Nephron progenitor cell (in vitro differentiated cells): ENCODE results near the gene FNDC3B.
"Not testable (repeated sequence)": the region's sequence is repeated elsewhere in the genome, so short reads cannot be mapped to it uniquely, and the experiment has no call there.

Experiments used
- DNase-seq: peaks from one replicate; pipeline ENCODE4 v3.0.0; 2021
- H3K27ac Mint-ChIP-seq: 2 replicates; pipeline ENCODE4 v1.8.0; 2021; ENCODE audit warnings: mild to moderate bottlenecking, moderate library complexity, mixed read lengths
- H3K27me3 Mint-ChIP-seq: 2 replicates; pipeline ENCODE4 v1.8.0; 2021; ENCODE audit warnings: mild to moderate bottlenecking, low read depth, mixed read lengths; ENCODE audit not compliant: poor library complexity
- H3K36me3 Mint-ChIP-seq: 2 replicates; pipeline ENCODE4 v1.8.0; 2021; ENCODE audit warnings: low read depth, mixed read lengths
- H3K4me1 Mint-ChIP-seq: 2 replicates; pipeline ENCODE4 v1.8.0; 2021; ENCODE audit warnings: mixed read lengths
- H3K4me3 Mint-ChIP-seq: 2 replicates; pipeline ENCODE4 v1.8.0; 2021; ENCODE audit warnings: mild to moderate bottlenecking, moderate library complexity, mixed read lengths
- H3K9me3 Mint-ChIP-seq: 2 replicates; pipeline ENCODE4 v1.8.0; 2021; ENCODE audit warnings: mild to moderate bottlenecking, moderate library complexity, mixed read lengths
- TF ChIP-seq, protein P1 (sequence below): fragments of 200-600 bp; sonication (generic); IDR thresholded peaks from 2 replicates; pipeline ENCODE4 v1.5.0; 2021; ENCODE audit warnings: antibody characterized with exemption

Gene FNDC3B

DNA sequence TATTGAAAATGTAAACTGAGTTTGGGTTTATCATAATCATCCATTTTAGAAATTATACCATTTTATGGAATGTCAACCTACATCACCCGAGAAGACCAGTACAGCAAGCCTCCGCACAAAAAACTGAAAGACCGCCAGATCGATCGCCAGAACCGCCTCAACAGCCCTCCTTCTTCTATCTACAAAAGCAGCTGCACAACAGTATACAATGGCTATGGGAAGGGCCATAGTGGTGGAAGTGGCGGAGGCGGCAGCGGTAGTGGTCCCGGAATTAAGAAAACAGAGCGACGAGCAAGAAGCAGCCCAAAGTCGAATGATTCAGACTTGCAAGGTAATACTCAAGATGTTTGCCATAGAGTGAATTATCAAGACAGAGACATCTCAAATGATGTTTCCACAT, 211.8 kb downstream of the FNDC3B start:
- DNase-seq, result no peak
- no peaks in the 10 kb centered on the region for H3K9me3 Mint-ChIP-seq
- no peak overlapping the region for H3K4me3 Mint-ChIP-seq
- H3K27me3 Mint-ChIP-seq, result no peaks in the 10 kb centered on the region
- TF ChIP-seq, protein P1, sequence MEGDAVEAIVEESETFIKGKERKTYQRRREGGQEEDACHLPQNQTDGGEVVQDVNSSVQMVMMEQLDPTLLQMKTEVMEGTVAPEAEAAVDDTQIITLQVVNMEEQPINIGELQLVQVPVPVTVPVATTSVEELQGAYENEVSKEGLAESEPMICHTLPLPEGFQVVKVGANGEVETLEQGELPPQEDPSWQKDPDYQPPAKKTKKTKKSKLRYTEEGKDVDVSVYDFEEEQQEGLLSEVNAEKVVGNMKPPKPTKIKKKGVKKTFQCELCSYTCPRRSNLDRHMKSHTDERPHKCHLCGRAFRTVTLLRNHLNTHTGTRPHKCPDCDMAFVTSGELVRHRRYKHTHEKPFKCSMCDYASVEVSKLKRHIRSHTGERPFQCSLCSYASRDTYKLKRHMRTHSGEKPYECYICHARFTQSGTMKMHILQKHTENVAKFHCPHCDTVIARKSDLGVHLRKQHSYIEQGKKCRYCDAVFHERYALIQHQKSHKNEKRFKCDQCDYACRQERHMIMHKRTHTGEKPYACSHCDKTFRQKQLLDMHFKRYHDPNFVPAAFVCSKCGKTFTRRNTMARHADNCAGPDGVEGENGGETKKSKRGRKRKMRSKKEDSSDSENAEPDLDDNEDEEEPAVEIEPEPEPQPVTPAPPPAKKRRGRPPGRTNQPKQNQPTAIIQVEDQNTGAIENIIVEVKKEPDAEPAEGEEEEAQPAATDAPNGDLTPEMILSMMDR, result no peak
- peaks cover 20% of the 10 kb centered on the region for H3K4me1 Mint-ChIP-seq
- no peak overlapping the region for H3K27ac Mint-ChIP-seq
- peaks cover 66% of the 10 kb centered on the region for H3K36me3 Mint-ChIP-seq

- peaks cover 64% of the 10 kb centered on the region for H3K36me3 Mint-ChIP-seq
- H3K4me1 Mint-ChIP-seq, result peaks cover 16% of the 10 kb centered on the region
- H3K4me3 Mint-ChIP-seq, result no peak overlapping the region
- peaks cover 4% of the 10 kb centered on the region for H3K27me3 Mint-ChIP-seq
- no peaks in the 10 kb centered on the region for H3K9me3 Mint-ChIP-seq
- TF ChIP-seq, protein P1, result no peak
- DNase-seq, result no peak
- peak overlapping the region; percentile 49 for H3K27ac Mint-ChIP-seq
These were observed 213.8 kb downstream of the FNDC3B start for GRCh38 chr3:172253200-172253599.

GRCh38 chr3:172254542-172254941, 215.2 kb downstream of the FNDC3B start:
- H3K4me1 Mint-ChIP-seq, result peaks cover 14% of the 10 kb centered on the region
- TF ChIP-seq, protein P1, result no peak
- H3K27ac Mint-ChIP-seq, result no peak overlapping the region
- H3K36me3 Mint-ChIP-seq, result peaks cover 64% of the 10 kb centered on the region
- DNase-seq, result no peak
- H3K9me3 Mint-ChIP-seq, result no peaks in the 10 kb centered on the region
- H3K4me3 Mint-ChIP-seq, result no peak overlapping the region
- H3K27me3 Mint-ChIP-seq, result peaks cover 4% of the 10 kb centered on the region

DNA sequence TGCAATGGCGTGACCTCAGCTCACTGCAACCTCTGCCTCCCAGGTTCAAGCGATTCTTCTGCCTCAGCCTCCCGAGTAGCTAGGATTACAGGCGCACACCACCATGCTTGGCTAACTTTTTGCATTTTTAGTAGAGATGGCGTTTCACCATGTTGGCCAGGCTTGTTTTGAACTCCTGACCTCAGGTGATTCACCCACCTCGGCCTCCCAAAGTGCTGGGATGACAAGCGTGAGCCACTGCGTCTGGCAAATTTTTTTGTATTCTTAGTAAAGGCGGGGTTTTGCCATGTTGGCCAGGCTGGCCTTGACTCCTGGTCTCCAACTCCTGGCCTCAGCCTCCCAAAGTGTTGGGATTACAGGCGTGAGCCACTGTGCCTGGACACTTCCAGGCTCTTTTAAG, 215.9 kb downstream of the FNDC3B start:
- not testable (repeated sequence) for H3K4me1 Mint-ChIP-seq, H3K27ac Mint-ChIP-seq, DNase-seq, H3K27me3 Mint-ChIP-seq, H3K9me3 Mint-ChIP-seq, H3K4me3 Mint-ChIP-seq
- H3K36me3 Mint-ChIP-seq, result peaks cover 60% of the 10 kb centered on the region

DNA sequence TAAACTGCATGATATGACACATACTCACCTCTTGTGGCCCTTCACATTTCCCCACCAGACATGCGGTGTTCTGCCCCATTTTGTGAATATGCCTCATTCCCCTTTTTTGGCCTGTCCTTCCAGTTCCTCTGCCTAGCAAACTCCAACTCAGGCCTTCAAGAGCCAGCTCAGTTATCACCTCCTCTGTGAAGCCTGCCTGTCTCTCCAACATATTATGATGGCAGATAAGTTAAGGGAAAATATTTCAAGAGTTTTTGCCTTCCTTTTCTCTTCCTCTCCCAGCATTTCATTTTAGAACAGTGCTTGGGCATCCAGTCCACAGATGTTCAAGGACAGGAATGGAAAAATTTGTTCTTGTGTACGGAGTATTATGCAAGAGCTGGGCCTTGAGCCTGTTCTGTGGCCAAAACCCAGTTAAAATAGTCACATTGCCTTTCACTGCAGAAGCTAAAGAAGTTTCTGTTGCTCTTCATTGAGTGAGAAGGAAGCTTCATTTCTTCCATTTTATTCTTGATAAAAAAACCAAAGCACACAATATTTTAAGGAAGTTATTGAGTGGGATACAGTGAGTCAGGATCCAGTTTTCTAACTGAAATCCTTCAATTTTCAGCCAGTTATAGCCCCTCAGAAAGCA, 216.8 kb downstream of the FNDC3B start:
- Mint-ChIP-seq H3K27ac (peak overlapping the region; percentile 88), H3K27me3 (peaks cover 4% of the 10 kb centered on the region), H3K4me1 (peaks cover 5% of the 10 kb centered on the region), H3K9me3 (no peaks in the 10 kb centered on the region), H3K4me3 (no peak overlapping the region), H3K36me3 (peaks cover 58% of the 10 kb centered on the region)
- DNase-seq, result no peak
- TF ChIP-seq, protein P1, result no peak

- H3K9me3 Mint-ChIP-seq, result no peaks in the 10 kb centered on the region
- TF ChIP-seq, protein P1, result no peak
- peaks cover 54% of the 10 kb centered on the region for H3K36me3 Mint-ChIP-seq
- DNase-seq, result no peak
- peaks cover 4% of the 10 kb centered on the region for H3K27me3 Mint-ChIP-seq
- H3K4me1 Mint-ChIP-seq, result peaks cover 5% of the 10 kb centered on the region
- H3K27ac Mint-ChIP-seq, result peak overlapping the region; percentile 95
- H3K4me3 Mint-ChIP-seq, result no peak overlapping the region
These were observed 218.4 kb downstream of the FNDC3B start for GRCh38 chr3:172257648-172258400.
